Hepatocyte (in vitro differentiated cells): Measurements from ENCODE around the gene TBC1D7. TPM values are rescaled to one million over a fixed set of nuclear protein-coding genes. Genes with fewer than 3 reads are reported as not detected.
A peak's percentile ranks its signal among the peaks of the same experiment; 100 is the strongest.

Source experiments
- DNase-seq: peaks from one replicate; pipeline ENCODE4 v3.0.0-alpha.2; 2016; ENCODE audit warnings: low spot score
- H2AFZ ChIP-seq: fragments of 200-600 bp; sonication (generic); 2 replicates; pipeline ENCODE4 v1.6.0; 2016; ENCODE audit warnings: antibody characterized with exemption, mild to moderate bottlenecking
- H3K27ac ChIP-seq: fragments of 200-600 bp; sonication (generic); 2 replicates; pipeline ENCODE4 v1.5.1; 2016; ENCODE audit warnings: mild to moderate bottlenecking
- H3K27me3 ChIP-seq: fragments of 200-600 bp; sonication (generic); 2 replicates; pipeline ENCODE4 v1.6.1; 2016
- H3K36me3 ChIP-seq: fragments of 200-600 bp; sonication (generic); replicated peaks from 2 replicates; pipeline ENCODE4 v1.5.1; 2016; ENCODE audit warnings: low read depth; ENCODE audit not compliant: insufficient read depth
- H3K4me1 ChIP-seq: fragments of 200-600 bp; sonication (generic); 2 replicates; pipeline ENCODE4 v1.5.1; 2016; ENCODE audit warnings: mild to moderate bottlenecking, moderate library complexity; ENCODE audit not compliant: insufficient read depth
- H3K4me2 ChIP-seq: fragments of 200-600 bp; sonication (generic); 2 replicates; pipeline ENCODE4 v1.6.0; 2016
- H3K4me3 ChIP-seq: fragments of 200-600 bp; sonication (generic); 2 replicates; pipeline ENCODE4 v1.5.1; 2016; ENCODE audit warnings: mild to moderate bottlenecking
- H3K79me2 ChIP-seq: fragments of 200-600 bp; sonication (generic); 2 replicates; pipeline ENCODE4 v1.6.0; 2017; ENCODE audit warnings: mild to moderate bottlenecking
- H3K9me2 ChIP-seq: fragments of 200-600 bp; sonication (generic); replicated peaks from 2 replicates; pipeline ENCODE4 v1.6.0; 2017; ENCODE audit warnings: mild to moderate bottlenecking; ENCODE audit not compliant: insufficient read depth
- H3K9me3 ChIP-seq: fragments of 200-600 bp; sonication (generic); 2 replicates; pipeline ENCODE4 v1.5.1; 2016; ENCODE audit warnings: low read depth, mild to moderate bottlenecking
- H4K20me1 ChIP-seq: fragments of 200-600 bp; sonication (generic); 2 replicates; pipeline ENCODE4 v1.6.0; 2016; ENCODE audit warnings: mild to moderate bottlenecking; ENCODE audit not compliant: insufficient read depth, poor library complexity, severe bottlenecking
- CTCF ChIP-seq: fragments of 200-600 bp; sonication (generic); IDR thresholded peaks from 2 replicates; pipeline ENCODE4 v1.5.1; 2016; ENCODE audit warnings: antibody characterized with exemption, mild to moderate bottlenecking; ENCODE audit not compliant: poor library complexity
- EZH2 ChIP-seq: fragments of 200-600 bp; sonication (generic); IDR thresholded peaks from 2 replicates; pipeline ENCODE4 v1.6.1; 2016; ENCODE audit warnings: antibody characterized with exemption, mild to moderate bottlenecking, borderline replicate concordance
- EZH2phosphoT487 ChIP-seq: fragments of 200-600 bp; sonication (generic); IDR thresholded peaks from one replicate; pipeline ENCODE4 v1.6.1; 2018; ENCODE audit warnings: antibody characterized with exemption, mild to moderate bottlenecking, low read depth, moderate library complexity; ENCODE audit not compliant: unreplicated experiment, severe bottlenecking
- WGBS: methylation state at CpG from one replicate; pipeline ENCODE4 v1.1.6; 2016; ENCODE audit warnings: low lambda C conversion rate; ENCODE audit errors: missing lambda C conversion rate; 5-methylcytosine and 5-hydroxymethylcytosine counted together
- polyA plus RNA-seq: library from polyadenylated mRNA; unstranded; fragments of >200 nt; fragmentation: Nextera tagmentation; extraction: Ambion mirVana; gene quantifications from 2 replicates; pipeline ENCODE4 v1.2.1, GENCODE V29; 2016
- total RNA-seq: library from RNA; depleted of rRNA; stranded (reverse); fragments of >200 nt; gene quantifications from 2 replicates; pipeline ENCODE4 v1.2.3, GENCODE V29; 2014

TBC1D7 gene
- total and polyA plus RNA-seq, 2 experiments from 2014 or later: 15.5 to 28.3 TPM

- H3K9me2 ChIP-seq: no peaks in the 10 kb centered on the region
- H2AFZ ChIP-seq: no peak overlapping the region
- no peaks in the 10 kb centered on the region for H3K9me3 ChIP-seq
- H3K27ac ChIP-seq: no peak overlapping the region
- H3K36me3 ChIP-seq: no peaks in the 10 kb centered on the region
- 81% methylated on average over 10 of the region's 10 CpGs for WGBS
- no peaks in the 10 kb centered on the region for H3K4me1 ChIP-seq
- no peak for DNase-seq
- TF ChIP-seq CTCF (no peak), EZH2phosphoT487 (no peak), EZH2 (no peak)
- H4K20me1 ChIP-seq: no peaks in the 10 kb centered on the region
- H3K4me2 ChIP-seq: no peak overlapping the region
- H3K79me2 ChIP-seq: no peaks in the 10 kb centered on the region
- H3K27me3 ChIP-seq: no peaks in the 10 kb centered on the region
- H3K4me3 ChIP-seq: no peak overlapping the region
Measured at GRCh38 chr6:13273202-13273930, 55.0 kb downstream of the TBC1D7 start.

GRCh38 chr6:13272131-13273046, 55.9 kb downstream of the TBC1D7 start:
- TF ChIP-seq EZH2 (no peak), EZH2phosphoT487 (no peak), CTCF (no peak)
- Histone ChIP-seq H3K4me2 (no peak overlapping the region), H3K27me3 (no peaks in the 10 kb centered on the region), H3K9me2 (no peaks in the 10 kb centered on the region), H3K9me3 (no peaks in the 10 kb centered on the region), H3K4me3 (no peak overlapping the region), H2AFZ (no peak overlapping the region), H4K20me1 (no peaks in the 10 kb centered on the region), H3K36me3 (no peaks in the 10 kb centered on the region), H3K79me2 (no peaks in the 10 kb centered on the region), H3K27ac (no peak overlapping the region), H3K4me1 (no peaks in the 10 kb centered on the region)
- 92% methylated on average over 21 of the region's 24 CpGs for WGBS
- no peak for DNase-seq

- Histone ChIP-seq H3K27me3 (no peaks in the 10 kb centered on the region), H3K36me3 (no peaks in the 10 kb centered on the region), H3K4me2 (no peak overlapping the region), H3K27ac (no peak overlapping the region), H3K4me3 (no peak overlapping the region), H3K4me1 (no peaks in the 10 kb centered on the region), H3K9me2 (no peaks in the 10 kb centered on the region), H3K79me2 (no peaks in the 10 kb centered on the region), H4K20me1 (no peaks in the 10 kb centered on the region), H3K9me3 (no peaks in the 10 kb centered on the region), H2AFZ (no peak overlapping the region)
- no peak for TF ChIP-seq EZH2phosphoT487
- TF ChIP-seq CTCF: no peak
- TF ChIP-seq EZH2: no peak
- 36% methylated on average over 8 of the region's 8 CpGs for WGBS
- peak; percentile 40 for DNase-seq
Measured at GRCh38 chr6:13268913-13269518, 59.3 kb downstream of the TBC1D7 start.
